ENCODE measurements around the gene EGFR. TPM values are rescaled to one million over a fixed set of nuclear protein-coding genes. Genes with fewer than 3 reads are reported as not detected.

EGFR gene
- total RNA-seq, 1 experiment from 2014 or later = 50.0 TPM

GRCh38 chr7:54981913-54982312, 36.9 kb upstream of the EGFR start:
- Histone ChIP-seq H4K20me1 (ENCODE audit: low read length) (no peaks in the 10 kb centered on the region), H3K4me2 (ENCODE audit: low read length) (no peak overlapping the region), H3K9ac (ENCODE audit: low read length) (no peak overlapping the region), H3K27me3 (ENCODE audit: low read length) (no peaks in the 10 kb centered on the region), H2AFZ (ENCODE audit: low read length) (no peak overlapping the region), H3K79me2 (ENCODE audit: low read length) (no peaks in the 10 kb centered on the region), H3K9me3 (ENCODE audit: low read length) (no peaks in the 10 kb centered on the region), H3K9me2 (replicated peaks; ENCODE audit: low read length) (no peaks in the 10 kb centered on the region), H3K4me3 (ENCODE audit: low read length) (no peak overlapping the region), H3F3A (ENCODE audit: low read length, unreplicated experiment) (peaks cover 4% of the 10 kb centered on the region), H3K36me3 (ENCODE audit: low read depth, low read length) (no peaks in the 10 kb centered on the region), H3K4me1 (ENCODE audit: insufficient read depth, low read length) (peaks cover 23% of the 10 kb centered on the region), H3K27ac (ENCODE audit: low read length) (no peak overlapping the region)
- DNase-seq = no peak
- BruUV-seq (replicated peaks) = no TSS peak
- TF ChIP-seq CTCF (conservative IDR thresholded peaks at IDR 0.05; ENCODE audit: low read depth, low read length) = no peak
- TF ChIP-seq EZH2 (IDR thresholded peaks at IDR 0.05; ENCODE audit: low read length, unreplicated experiment) = no peak
- no peak for TF ChIP-seq EZH2phosphoT487 (IDR thresholded peaks at IDR 0.05; ENCODE audit: borderline replicate concordance, low read length)
- intact Hi-C loops (cut with micrococcal nuclease) = no loop called here
- POLR2A ChIA-PET (ENCODE audit: unreplicated experiment) = no interaction called here
- CTCF ChIA-PET = no interaction called here
- no peak for ATAC-seq

- Histone ChIP-seq H3K4me1 (ENCODE audit: insufficient read depth, low read length) (peaks cover 38% of the 10 kb centered on the region), H3K9me3 (ENCODE audit: low read length) (no peaks in the 10 kb centered on the region), H4K20me1 (ENCODE audit: low read length) (no peaks in the 10 kb centered on the region), H3F3A (ENCODE audit: low read length, unreplicated experiment) (peaks cover 4% of the 10 kb centered on the region), H3K9ac (ENCODE audit: low read length) (peak overlapping the region; percentile 67), H3K36me3 (ENCODE audit: low read depth, low read length) (no peaks in the 10 kb centered on the region), H3K27me3 (ENCODE audit: low read length) (no peaks in the 10 kb centered on the region), H3K4me2 (ENCODE audit: low read length) (peak overlapping the region; percentile 68), H3K4me3 (ENCODE audit: low read length) (peak overlapping the region; percentile 21), H3K79me2 (ENCODE audit: low read length) (no peaks in the 10 kb centered on the region), H2AFZ (ENCODE audit: low read length) (no peak overlapping the region), H3K27ac (ENCODE audit: low read length) (peak overlapping the region; percentile 93), H3K9me2 (replicated peaks; ENCODE audit: low read length) (no peaks in the 10 kb centered on the region)
- ChIA-PET POLR2A (ENCODE audit: unreplicated experiment) (interaction anchor here (0.5 to 1.0 kb wide), 4 partner anchors 54 to 227 kb away, joined by 3 to 6 read pairs (median 4); partner anchors contain the start of gene SEC61G), CTCF (no interaction called here)
- DNase-seq (peak; percentile 96), ATAC-seq (peak; percentile 97)
- BruUV-seq (replicated peaks) = TSS peak; percentile 89
- intact Hi-C loops (cut with micrococcal nuclease) = loop anchor here (1.0 to 5.0 kb wide), 3 partner anchors 18 to 153 kb away; no protein-coding TSS in a partner anchor
- TF ChIP-seq EZH2phosphoT487 (IDR thresholded peaks at IDR 0.05; ENCODE audit: borderline replicate concordance, low read length) = no peak
- TF ChIP-seq EZH2 (IDR thresholded peaks at IDR 0.05; ENCODE audit: low read length, unreplicated experiment) = no peak
- no peak for TF ChIP-seq CTCF (conservative IDR thresholded peaks at IDR 0.05; ENCODE audit: low read depth, low read length)
Measured at GRCh38 chr7:54985426-54986330, 33.1 kb upstream of the EGFR start.

GRCh38 chr7:54986716-54987115, 32.1 kb upstream of the EGFR start:
- peak; percentile 13; the same call in 1 of the 2 replicates for ATAC-seq
- peak overlapping the region; percentile 21; the same call in 1 of the 2 replicates for H3K4me3 ChIP-seq (ENCODE audit: low read length)
- H3K4me2 ChIP-seq (ENCODE audit: low read length) = peak overlapping the region; percentile 68
- no peaks in the 10 kb centered on the region for H3K36me3 ChIP-seq (ENCODE audit: low read depth, low read length)
- H3K9ac ChIP-seq (ENCODE audit: low read length) = peak overlapping the region; percentile 67
- H3K9me3 ChIP-seq (ENCODE audit: low read length) = no peaks in the 10 kb centered on the region
- peak overlapping the region; percentile 93 for H3K27ac ChIP-seq (ENCODE audit: low read length)
- H3K79me2 ChIP-seq (ENCODE audit: low read length) = no peaks in the 10 kb centered on the region
- TF ChIP-seq EZH2phosphoT487 (IDR thresholded peaks at IDR 0.05; ENCODE audit: borderline replicate concordance, low read length) = no peak
- no peak for TF ChIP-seq CTCF (conservative IDR thresholded peaks at IDR 0.05; ENCODE audit: low read depth, low read length)
- no peak for TF ChIP-seq EZH2 (IDR thresholded peaks at IDR 0.05; ENCODE audit: low read length, unreplicated experiment)
- intact Hi-C loops (cut with micrococcal nuclease) = loop anchor here (5.0 kb wide), 1 partner anchor 154 kb away; no protein-coding TSS in a partner anchor
- peaks cover 38% of the 10 kb centered on the region for H3K4me1 ChIP-seq (ENCODE audit: insufficient read depth, low read length)
- H4K20me1 ChIP-seq (ENCODE audit: low read length) = no peaks in the 10 kb centered on the region
- no peaks in the 10 kb centered on the region for H3K27me3 ChIP-seq (ENCODE audit: low read length)
- no peaks in the 10 kb centered on the region for H3K9me2 ChIP-seq (replicated peaks; ENCODE audit: low read length)
- H2AFZ ChIP-seq (ENCODE audit: low read length) = no peak overlapping the region
- no TSS peak for BruUV-seq (replicated peaks)
- H3F3A ChIP-seq (ENCODE audit: low read length, unreplicated experiment) = peaks cover 4% of the 10 kb centered on the region
- ChIA-PET CTCF (no interaction called here), POLR2A (ENCODE audit: unreplicated experiment) (no interaction called here)
- peak; percentile 70 for DNase-seq
